ENCODE measurements around the gene CNIH1. TPM values are rescaled to one million over a fixed set of nuclear protein-coding genes. Genes with fewer than 3 reads are reported as not detected.

Gene CNIH1
- total and polyA plus RNA-seq, 2 of the 13 experiments (the other 11 are each of a cell fraction or from before 2014, with no cell fraction given) = 166 to 421 TPM

DNA sequence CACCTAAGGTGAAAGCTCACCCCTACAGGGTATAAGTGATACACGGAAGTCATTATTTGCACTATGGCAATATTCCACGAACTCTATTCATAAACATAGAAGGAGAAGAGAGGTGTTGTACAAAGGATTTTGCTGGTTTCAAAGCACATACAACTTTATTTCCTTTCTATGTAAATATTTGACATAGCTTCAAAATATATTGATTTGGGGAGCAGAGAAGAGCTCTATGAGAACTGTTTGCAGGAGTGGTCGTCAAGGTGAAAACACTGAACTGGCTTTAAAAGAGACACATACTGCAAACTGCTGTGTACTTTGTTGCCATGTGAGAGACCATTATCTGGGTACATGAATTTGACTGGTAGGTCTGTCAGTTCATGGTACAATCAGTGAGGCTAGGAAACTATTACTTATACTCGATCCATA lies 16.7 kb downstream of the CNIH1 start (continued):
- TF ChIP-seq, protein P1, sequence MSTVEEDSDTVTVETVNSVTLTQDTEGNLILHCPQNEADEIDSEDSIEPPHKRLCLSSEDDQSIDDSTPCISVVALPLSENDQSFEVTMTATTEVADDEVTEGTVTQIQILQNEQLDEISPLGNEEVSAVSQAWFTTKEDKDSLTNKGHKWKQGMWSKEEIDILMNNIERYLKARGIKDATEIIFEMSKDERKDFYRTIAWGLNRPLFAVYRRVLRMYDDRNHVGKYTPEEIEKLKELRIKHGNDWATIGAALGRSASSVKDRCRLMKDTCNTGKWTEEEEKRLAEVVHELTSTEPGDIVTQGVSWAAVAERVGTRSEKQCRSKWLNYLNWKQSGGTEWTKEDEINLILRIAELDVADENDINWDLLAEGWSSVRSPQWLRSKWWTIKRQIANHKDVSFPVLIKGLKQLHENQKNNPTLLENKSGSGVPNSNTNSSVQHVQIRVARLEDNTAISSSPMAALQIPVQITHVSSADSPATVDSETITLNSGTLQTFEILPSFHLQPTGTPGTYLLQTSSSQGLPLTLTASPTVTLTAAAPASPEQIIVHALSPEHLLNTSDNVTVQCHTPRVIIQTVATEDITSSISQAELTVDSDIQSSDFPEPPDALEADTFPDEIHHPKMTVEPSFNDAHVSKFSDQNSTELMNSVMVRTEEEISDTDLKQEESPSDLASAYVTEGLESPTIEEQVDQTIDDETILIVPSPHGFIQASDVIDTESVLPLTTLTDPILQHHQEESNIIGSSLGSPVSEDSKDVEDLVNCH (CRISPR knock-in tag; IDR thresholded peaks at IDR 0.05) = no peak
- TF ChIP-seq SKIL (CRISPR knock-in tag; IDR thresholded peaks at IDR 0.05; ENCODE audit: borderline replicate concordance) (no peak), SNAPC5 (CRISPR knock-in tag; IDR thresholded peaks at IDR 0.05; ENCODE audit: borderline replicate concordance) (no peak), ZNF746 (CRISPR knock-in tag; IDR thresholded peaks at IDR 0.05) (no peak), ZBTB7B (CRISPR knock-in tag; IDR thresholded peaks at IDR 0.05) (peak; percentile 53; the same call in 1 of the 2 replicates), MEF2D (CRISPR knock-in tag; IDR thresholded peaks at IDR 0.05) (peak; percentile 77), NR2F6 (IDR thresholded peaks at IDR 0.05) (no peak; the same call in 1 of the 2 replicates), NR2F6 (CRISPR knock-in tag; IDR thresholded peaks at IDR 0.05) (no peak), ZNF446 (CRISPR knock-in tag; IDR thresholded peaks at IDR 0.05) (no peak), ZNF574 (CRISPR knock-in tag; IDR thresholded peaks at IDR 0.05) (no peak), TBL1XR1 (IDR thresholded peaks at IDR 0.05; ENCODE audit: borderline replicate concordance, low read length, partially characterized antibody) (no peak), RFXAP (CRISPR knock-in tag; IDR thresholded peaks at IDR 0.05; ENCODE audit: borderline replicate concordance) (no peak), PAX8 (CRISPR knock-in tag; IDR thresholded peaks at IDR 0.05; ENCODE audit: borderline replicate concordance) (no peak), KLF6 (CRISPR knock-in tag; IDR thresholded peaks at IDR 0.05) (no peak), ZNF816 (CRISPR knock-in tag; IDR thresholded peaks at IDR 0.05; ENCODE audit: borderline replicate concordance) (no peak; the same call in 1 of the 2 replicates)
- TF ChIP-seq, protein P2, sequence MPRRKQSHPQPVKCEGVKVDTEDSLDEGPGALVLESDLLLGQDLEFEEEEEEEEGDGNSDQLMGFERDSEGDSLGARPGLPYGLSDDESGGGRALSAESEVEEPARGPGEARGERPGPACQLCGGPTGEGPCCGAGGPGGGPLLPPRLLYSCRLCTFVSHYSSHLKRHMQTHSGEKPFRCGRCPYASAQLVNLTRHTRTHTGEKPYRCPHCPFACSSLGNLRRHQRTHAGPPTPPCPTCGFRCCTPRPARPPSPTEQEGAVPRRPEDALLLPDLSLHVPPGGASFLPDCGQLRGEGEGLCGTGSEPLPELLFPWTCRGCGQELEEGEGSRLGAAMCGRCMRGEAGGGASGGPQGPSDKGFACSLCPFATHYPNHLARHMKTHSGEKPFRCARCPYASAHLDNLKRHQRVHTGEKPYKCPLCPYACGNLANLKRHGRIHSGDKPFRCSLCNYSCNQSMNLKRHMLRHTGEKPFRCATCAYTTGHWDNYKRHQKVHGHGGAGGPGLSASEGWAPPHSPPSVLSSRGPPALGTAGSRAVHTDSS (CRISPR knock-in tag; conservative IDR thresholded peaks at IDR 0.05) = no peak
- TF ChIP-seq, protein P3, sequence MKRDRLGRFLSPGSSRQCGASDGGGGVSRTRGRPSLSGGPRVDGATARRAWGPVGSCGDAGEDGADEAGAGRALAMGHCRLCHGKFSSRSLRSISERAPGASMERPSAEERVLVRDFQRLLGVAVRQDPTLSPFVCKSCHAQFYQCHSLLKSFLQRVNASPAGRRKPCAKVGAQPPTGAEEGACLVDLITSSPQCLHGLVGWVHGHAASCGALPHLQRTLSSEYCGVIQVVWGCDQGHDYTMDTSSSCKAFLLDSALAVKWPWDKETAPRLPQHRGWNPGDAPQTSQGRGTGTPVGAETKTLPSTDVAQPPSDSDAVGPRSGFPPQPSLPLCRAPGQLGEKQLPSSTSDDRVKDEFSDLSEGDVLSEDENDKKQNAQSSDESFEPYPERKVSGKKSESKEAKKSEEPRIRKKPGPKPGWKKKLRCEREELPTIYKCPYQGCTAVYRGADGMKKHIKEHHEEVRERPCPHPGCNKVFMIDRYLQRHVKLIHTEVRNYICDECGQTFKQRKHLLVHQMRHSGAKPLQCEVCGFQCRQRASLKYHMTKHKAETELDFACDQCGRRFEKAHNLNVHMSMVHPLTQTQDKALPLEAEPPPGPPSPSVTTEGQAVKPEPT (CRISPR knock-in tag; IDR thresholded peaks at IDR 0.05; ENCODE audit: low read depth) = no peak
- TF ChIP-seq, protein P4, sequence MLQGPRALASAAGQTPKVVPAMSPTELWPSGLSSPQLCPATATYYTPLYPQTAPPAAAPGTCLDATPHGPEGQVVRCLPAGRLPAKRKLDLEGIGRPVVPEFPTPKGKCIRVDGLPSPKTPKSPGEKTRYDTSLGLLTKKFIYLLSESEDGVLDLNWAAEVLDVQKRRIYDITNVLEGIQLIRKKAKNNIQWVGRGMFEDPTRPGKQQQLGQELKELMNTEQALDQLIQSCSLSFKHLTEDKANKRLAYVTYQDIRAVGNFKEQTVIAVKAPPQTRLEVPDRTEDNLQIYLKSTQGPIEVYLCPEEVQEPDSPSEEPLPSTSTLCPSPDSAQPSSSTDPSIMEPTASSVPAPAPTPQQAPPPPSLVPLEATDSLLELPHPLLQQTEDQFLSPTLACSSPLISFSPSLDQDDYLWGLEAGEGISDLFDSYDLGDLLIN (CRISPR knock-in tag; IDR thresholded peaks at IDR 0.05; ENCODE audit: borderline replicate concordance) = no peak

Measured in HepG2 (cell line).